Heart right ventricle (tissue), 16 donors: ENCODE data around the gene DDHD1. TPM values are rescaled to one million over a fixed set of nuclear protein-coding genes. Genes with fewer than 3 reads are reported as not detected.

Experiments
- ATAC-seq, 8 donors: fragments of 200-7000 bp; cut with Tn5 transposase; one replicate each; pipeline ENCODE4 v1.9.1; 2020; ENCODE audit warnings: mild to moderate bottlenecking in 8 of 8, moderate library complexity in 8 of 8, moderate number of reproducible peaks in 1 of 8
- DNase-seq, 2 donors: peaks; one replicate each; pipeline ENCODE4 v3.0.0-alpha.2; 2020
- H3K27ac ChIP-seq, 10 donors: fragments of 200-600 bp; sonication (generic) in 2 of 10; one replicate each; pipeline versions ENCODE4 v1.5.0 to v1.8.0; 2020 to 2022; ENCODE audit warnings: mild to moderate bottlenecking in 3 of 10
- H3K27me3 ChIP-seq, 7 donors: fragments of 200-600 bp; one replicate each; pipeline ENCODE4 v1.8.0; 2021 to 2022; ENCODE audit warnings: mild to moderate bottlenecking in 2 of 7
- H3K36me3 ChIP-seq, 9 donors: fragments of 200-600 bp; sonication (generic) in 1 of 9; one replicate each; pipeline versions ENCODE4 v1.5.0 to v1.8.0; 2020 to 2022; ENCODE audit warnings: mild to moderate bottlenecking in 2 of 9
- H3K4me1 ChIP-seq, 9 donors: fragments of 200-600 bp; sonication (generic) in 1 of 9; one replicate each; pipeline versions ENCODE4 v1.5.0 to v1.8.0; 2020 to 2022; ENCODE audit warnings: mild to moderate bottlenecking in 4 of 9
- H3K4me3 ChIP-seq, 10 donors: fragments of 200-600 bp; sonication (generic) in 2 of 10; one replicate each; pipeline versions ENCODE4 v1.5.0 to v1.8.0; 2020 to 2022; ENCODE audit warnings: mild to moderate bottlenecking in 7 of 10, moderate library complexity in 2 of 10
- H3K9me3 ChIP-seq, 11 donors: fragments of 200-600 bp in 10 of 11; sonication (generic) in 2 of 11; one replicate each; pipeline versions ENCODE4 v1.5.0 to v1.8.0; 2013 to 2022; ENCODE audit warnings: mild to moderate bottlenecking in 2 of 11, control low read depth in 1 of 11, moderate library complexity in 1 of 11
- WGBS, 2 donors: extraction: QIAGEN DNeasy Blood & Tissue Kit; methylation state at CpG; one replicate each; pipeline ENCODE4 v1.1.7; 2013; ENCODE audit warnings: inconsistent platforms in 1 of 2; 5-methylcytosine and 5-hydroxymethylcytosine counted together
- intact Hi-C, 10 donors: fragments of 100-400 bp; cut with DNase I; formaldehyde crosslinking; loops; one replicate each; pipeline versions ENCODE4 v1.11.1 to v1.14.2; 2022
- polyA plus RNA-seq, 2 donors: library from polyadenylated mRNA; stranded (reverse); fragments of 200-250 nt; gene quantifications; one replicate each; pipeline ENCODE4 v1.2.3, GENCODE V29; 2013
- total RNA-seq, 10 donors: library from RNA; stranded (reverse); fragmentation: NEBNext Ultra II Directional in 3 of 10; extraction: Animal tissue kit (Norgen Biotek cat#: 25700) in 3 of 10; gene quantifications; one replicate each; pipeline versions ENCODE4 v1.2.1 to v1.2.4, GENCODE V29; 2021 to 2023
- TF ChIP-seq, protein P1 (sequence below), 9 donors: fragments of 200-600 bp; sonication (generic) in 2 of 9; IDR thresholded peaks; one replicate each; pipeline versions ENCODE4 v1.5.0 to v1.8.0; 2021 to 2022; ENCODE audit warnings: antibody characterized with exemption in 9 of 9, mild to moderate bottlenecking in 5 of 9, moderate library complexity in 1 of 9
- donor health status: Arrhythmogenic right ventricular cardiomyopathy.
- donor health status: ischemic (EF 13 %, LVEDD 7.1; RV severe dilation, severe dysfunction).
- donor health status: healthy with polysubstance abuse.
- donor health status: DM: no; HTN: yes; CAD: no.
- donor health status: DM: no; HTN: no; CAD: no.
- donor health status: ischemic (EF 25% LVEDD 6.9; RV normal size, moderate dysfunction).
- donor health status: ischemic (EF 25% LVEDD 5.7; RV mildly dilated, moderate dysfunction).
- donor health status: healthy.
- donor health status: DM: yes; HTN: yes; CAD: no.
- donor health status: Ischemic cardiomyopathy.
- donor health status: ischemic (EF 35%, LVEDD 5.7; RV mildly dilated, moderate dysfunction).
- donor health status: nonischemic (EF 11% LVEDD 7.7; RV severe dilation, severe dysfunction).
- donor health status: DM: yes; HTN: yes; CAD: no.
- donor health status: PGD.
- donor health status: ischemic (EF 29% LVEDD 5.4; RV normal size, mild dysfunction).
- donor health status: nonischemic (EF 23%, LVEDD 6.1; RV moderate dilation, normal function).

The DDHD1 gene
- total and polyA plus RNA-seq, 12 donors, result 2.1 to 9.6 (median 7.4) TPM

DNA sequence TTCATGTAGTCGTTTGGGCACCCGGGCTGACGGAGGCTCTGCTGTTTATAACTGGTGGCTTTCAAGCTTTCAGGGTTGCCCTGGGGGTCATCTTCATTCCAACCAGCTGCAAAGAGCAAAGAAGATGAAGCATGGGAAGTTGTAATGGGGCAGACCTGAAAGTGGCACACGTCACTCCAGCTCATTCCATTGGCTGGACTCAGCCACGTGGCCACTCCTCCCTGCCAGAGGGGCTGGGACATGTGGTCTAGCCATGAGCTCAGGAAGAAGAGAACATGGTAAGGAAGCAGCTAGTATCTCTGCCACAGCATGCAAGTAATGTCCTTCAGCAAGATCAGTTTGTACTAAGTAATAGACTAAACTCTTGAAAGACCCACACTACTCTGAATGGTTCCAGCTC lies 150.5 kb downstream of the DDHD1 start:
- TF ChIP-seq, protein P1, sequence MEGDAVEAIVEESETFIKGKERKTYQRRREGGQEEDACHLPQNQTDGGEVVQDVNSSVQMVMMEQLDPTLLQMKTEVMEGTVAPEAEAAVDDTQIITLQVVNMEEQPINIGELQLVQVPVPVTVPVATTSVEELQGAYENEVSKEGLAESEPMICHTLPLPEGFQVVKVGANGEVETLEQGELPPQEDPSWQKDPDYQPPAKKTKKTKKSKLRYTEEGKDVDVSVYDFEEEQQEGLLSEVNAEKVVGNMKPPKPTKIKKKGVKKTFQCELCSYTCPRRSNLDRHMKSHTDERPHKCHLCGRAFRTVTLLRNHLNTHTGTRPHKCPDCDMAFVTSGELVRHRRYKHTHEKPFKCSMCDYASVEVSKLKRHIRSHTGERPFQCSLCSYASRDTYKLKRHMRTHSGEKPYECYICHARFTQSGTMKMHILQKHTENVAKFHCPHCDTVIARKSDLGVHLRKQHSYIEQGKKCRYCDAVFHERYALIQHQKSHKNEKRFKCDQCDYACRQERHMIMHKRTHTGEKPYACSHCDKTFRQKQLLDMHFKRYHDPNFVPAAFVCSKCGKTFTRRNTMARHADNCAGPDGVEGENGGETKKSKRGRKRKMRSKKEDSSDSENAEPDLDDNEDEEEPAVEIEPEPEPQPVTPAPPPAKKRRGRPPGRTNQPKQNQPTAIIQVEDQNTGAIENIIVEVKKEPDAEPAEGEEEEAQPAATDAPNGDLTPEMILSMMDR (IDR thresholded peaks at IDR 0.05), result no peak
- 76 to 77% methylated on average over 5 of the region's 5 CpGs for WGBS, 2 donors
- no peak overlapping the region for H3K4me3 ChIP-seq
- peaks cover 0 to 7% (median 0%) of the 10 kb centered on the region in 9 donors for H3K4me1 ChIP-seq
- no peaks in the 10 kb centered on the region for H3K27me3 ChIP-seq
- H3K36me3 ChIP-seq, result no peaks in the 10 kb centered on the region
- no peak for DNase-seq
- no peak overlapping the region for H3K27ac ChIP-seq
- no peak for ATAC-seq
- no peaks in the 10 kb centered on the region for H3K9me3 ChIP-seq
- intact Hi-C loops, result no loop called here

DNA sequence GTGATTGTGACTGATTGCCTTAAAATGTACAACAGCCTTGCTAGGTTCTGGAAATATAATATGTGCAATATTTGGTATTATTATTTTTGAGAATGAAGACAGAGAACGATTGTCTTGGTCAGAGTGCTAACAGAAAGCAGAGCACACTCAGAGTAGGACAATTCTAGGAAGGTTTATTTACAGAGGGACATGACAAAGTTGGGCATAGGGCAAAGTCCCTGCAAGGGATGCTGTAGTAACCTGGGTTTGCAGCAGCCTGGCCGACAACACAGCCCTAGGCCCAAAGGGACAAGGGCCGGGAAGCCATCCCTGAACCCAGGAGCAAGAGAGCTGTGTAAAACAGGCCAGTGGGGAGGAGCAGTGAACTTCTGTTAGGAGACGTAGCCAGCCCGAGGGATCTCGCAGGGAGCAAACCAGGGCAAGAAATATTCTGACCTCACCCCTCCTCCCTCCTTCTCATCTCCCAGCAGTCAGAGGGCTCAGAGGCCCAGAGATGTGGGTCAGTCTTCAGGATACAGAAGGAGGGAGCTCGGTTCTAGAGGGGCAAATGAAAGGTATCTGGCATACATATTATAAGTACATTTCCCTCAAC lies 151.2 kb downstream of the DDHD1 start:
- peak in 7 of 8 donors; percentile 26 to 70 (median 54) for ATAC-seq

DNA sequence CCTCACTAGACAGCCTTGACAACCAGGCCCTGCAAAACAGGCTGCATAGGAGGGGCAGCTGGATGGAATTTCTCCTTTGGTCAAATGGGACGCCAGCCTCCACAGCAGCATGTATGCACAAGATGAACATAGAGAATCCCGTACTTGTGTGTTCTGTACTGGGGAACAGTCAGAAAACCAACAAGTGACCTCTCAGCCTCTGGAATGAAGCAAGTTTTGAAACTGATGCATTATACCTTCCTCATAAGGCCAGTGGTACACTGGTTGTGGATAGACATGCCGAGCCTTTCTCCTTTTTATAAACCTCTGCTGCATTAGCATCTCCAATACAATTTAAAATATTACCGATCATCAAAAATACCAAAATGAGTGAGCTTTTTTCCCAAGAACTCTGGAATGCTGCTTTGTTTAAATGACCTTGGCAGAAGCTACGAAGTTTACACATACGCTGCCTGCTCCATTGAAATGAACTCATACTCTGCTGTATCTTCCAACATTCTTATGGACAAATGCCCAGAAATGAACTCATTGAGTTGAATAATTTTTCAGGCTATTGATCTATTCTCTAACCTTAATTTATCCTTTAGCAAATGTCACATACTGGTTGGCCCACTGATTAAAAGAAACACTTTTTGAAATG lies 154.6 kb downstream of the DDHD1 start:
- Histone ChIP-seq H3K4me1 (peaks cover 0 to 7% (median 0%) of the 10 kb centered on the region in 9 donors), H3K36me3 (no peaks in the 10 kb centered on the region), H3K27ac (no peak overlapping the region), H3K27me3 (no peaks in the 10 kb centered on the region), H3K9me3 (no peaks in the 10 kb centered on the region), H3K4me3 (no peak overlapping the region)
- DNase-seq (no peak), ATAC-seq (peak in 3 of 8 donors; percentile 39 to 59 (median 41))
- TF ChIP-seq, protein P1 (IDR thresholded peaks at IDR 0.05), result no peak
- intact Hi-C loops, result no loop called here
- WGBS, 2 donors, result 69 to 74% methylated on average over 6 of the region's 6 CpGs

More for the DNA sequence above, 151.2 kb downstream of the DDHD1 start:
- TF ChIP-seq, protein P1 (IDR thresholded peaks at IDR 0.05), result no peak
- intact Hi-C loops, result no loop called here
- H3K4me1 ChIP-seq, result peaks cover 0 to 7% (median 0%) of the 10 kb centered on the region in 9 donors
- WGBS, 2 donors, result 57 to 69% methylated on average over 7 of the region's 7 CpGs
- no peaks in the 10 kb centered on the region for H3K9me3 ChIP-seq
- H3K4me3 ChIP-seq, result no peak overlapping the region
- no peak overlapping the region for H3K27ac ChIP-seq
- no peaks in the 10 kb centered on the region for H3K36me3 ChIP-seq
- peak in 1 of 2 donors; percentile 18 for DNase-seq
- H3K27me3 ChIP-seq, result no peaks in the 10 kb centered on the region

DNA sequence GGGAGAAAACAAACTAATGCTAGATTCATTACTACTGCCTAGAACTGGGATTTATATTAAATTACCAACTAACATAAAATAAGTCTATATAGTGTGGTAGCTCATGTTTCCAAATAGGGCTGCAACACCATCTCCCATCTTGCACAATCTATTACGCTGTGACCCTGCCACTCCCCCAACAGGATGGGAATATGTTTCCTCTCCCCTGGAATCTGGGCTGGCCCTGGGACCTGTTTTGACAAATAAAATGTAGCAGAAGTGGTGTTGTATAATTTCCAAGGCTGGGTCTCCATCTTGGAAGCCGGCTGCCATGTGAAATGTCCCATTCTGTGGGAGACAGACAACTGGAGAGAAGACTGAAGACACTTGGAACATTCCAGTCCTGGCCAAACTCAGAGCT lies 156.6 kb downstream of the DDHD1 start:
- TF ChIP-seq, protein P1 (IDR thresholded peaks at IDR 0.05), result no peak
- Histone ChIP-seq H3K27me3 (no peaks in the 10 kb centered on the region), H3K9me3 (no peaks in the 10 kb centered on the region), H3K4me3 (no peak overlapping the region), H3K27ac (no peak overlapping the region), H3K36me3 (no peaks in the 10 kb centered on the region), H3K4me1 (no peaks in the 10 kb centered on the region)
- 78 to 88% methylated on average over 2 of the region's 2 CpGs for WGBS, 2 donors
- intact Hi-C loops, result no loop called here
- no peak for ATAC-seq
- DNase-seq, result no peak
